Stimulated activated CD4-positive, alpha-beta T cell treated with anti-CD3 and anti-CD28 coated beads, TNF-alpha, amount 100 ng/mL, for 24 hours (primary cell): ENCODE results near the gene TMEM243.
A peak's percentile ranks its signal among the peaks of the same experiment; 100 is the strongest.
"Not testable (repeated sequence)": the region's sequence is repeated elsewhere in the genome, so short reads cannot be mapped to it uniquely, and the experiment has no call there.

Experiments
- DNase-seq, 3 experiments: peaks; one replicate each; pipeline ENCODE4 v3.0.0-alpha.2; 2020; ENCODE audit warnings: low read depth in 3 of 3

The TMEM243 gene, protein sequence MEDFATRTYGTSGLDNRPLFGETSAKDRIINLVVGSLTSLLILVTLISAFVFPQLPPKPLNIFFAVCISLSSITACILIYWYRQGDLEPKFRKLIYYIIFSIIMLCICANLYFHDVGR

GRCh38 chr7:87219545-87220025, at the start of gene TMEM243:
Gene TMEM243 (minus strand): TSS chr7:87219732. CDS start chr7:87219503, 229 bp downstream.
- DNase-seq, result peak; percentile 56 to 82 (median 59)

DNA sequence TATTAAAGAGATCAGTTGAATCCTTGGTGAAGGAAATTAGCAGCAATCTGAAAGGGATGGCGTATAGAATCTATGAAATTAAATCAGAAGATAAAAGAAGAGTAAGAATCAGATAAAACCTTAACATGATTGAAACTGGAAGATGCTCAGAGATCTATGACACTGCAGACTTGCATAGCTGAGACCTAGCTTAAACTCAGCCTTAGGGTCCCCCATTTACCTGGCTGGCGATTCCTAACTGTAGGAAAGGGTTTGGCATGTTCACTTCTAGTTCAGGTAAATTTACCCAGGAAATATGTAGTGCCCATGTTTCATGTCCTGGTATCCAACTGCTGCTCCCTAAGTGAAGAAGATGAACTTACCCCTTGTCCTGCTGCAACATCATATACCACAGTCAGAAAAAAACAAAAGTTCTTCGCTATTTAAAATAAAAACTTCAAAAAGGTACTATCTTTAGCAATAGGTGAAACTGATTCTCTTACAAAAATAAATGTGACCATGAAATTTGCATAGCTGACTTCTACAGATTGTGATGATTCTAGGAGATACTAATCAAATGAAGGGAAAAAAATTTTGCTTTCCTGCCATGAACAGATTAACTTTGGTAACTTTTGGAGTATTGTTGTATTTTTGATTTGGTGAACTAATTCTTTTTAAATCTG, 47.8 kb upstream of the TMEM243 start:
- no peak for DNase-seq

GRCh38 chr7:87263537-87263936, 44.0 kb upstream of the TMEM243 start:
- no peak for DNase-seq

DNA sequence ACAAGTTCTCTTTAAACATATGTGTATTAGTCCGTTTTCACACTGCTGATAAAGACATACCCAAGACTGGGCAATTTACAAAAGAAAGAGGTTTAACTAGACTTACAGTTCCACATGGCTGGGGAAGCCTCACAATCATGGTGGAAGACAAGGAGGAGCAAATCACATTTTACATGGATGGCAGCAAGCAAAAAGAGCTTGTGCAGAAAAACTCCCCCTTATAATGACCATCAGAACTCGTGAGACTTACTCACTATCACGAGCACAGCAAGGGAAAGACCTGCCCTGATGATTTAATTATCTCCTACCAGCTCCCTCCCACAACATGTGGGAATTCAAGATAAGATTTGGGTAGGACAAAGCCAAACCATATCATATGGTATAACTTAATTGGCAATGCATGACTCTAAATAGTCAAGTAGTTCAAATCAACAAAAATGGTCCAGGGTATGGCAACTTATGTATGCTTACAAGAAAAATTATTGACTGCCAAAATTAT, 34.1 kb upstream of the TMEM243 start:
- no peak for DNase-seq

DNA sequence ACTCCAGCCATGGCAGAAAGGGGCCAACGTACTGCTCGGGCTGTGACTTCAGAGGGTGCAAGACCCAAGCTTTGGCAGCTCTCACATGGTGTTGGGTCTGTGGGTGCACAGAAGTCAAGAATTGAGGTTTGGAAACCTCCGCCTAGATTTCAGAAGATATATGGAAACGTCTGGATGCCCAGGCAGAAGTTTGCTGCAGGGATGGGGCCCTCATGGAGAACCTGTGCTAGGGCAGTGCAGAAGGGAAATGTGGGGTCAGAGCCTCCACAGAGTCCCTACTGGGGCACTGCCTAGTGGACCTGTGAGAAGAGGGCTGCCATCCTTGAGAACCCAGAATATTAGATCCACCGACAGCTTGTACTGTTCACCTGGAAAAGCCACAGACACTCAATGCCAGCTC, 26.1 kb upstream of the TMEM243 start:
- not testable (repeated sequence) for DNase-seq

DNA sequence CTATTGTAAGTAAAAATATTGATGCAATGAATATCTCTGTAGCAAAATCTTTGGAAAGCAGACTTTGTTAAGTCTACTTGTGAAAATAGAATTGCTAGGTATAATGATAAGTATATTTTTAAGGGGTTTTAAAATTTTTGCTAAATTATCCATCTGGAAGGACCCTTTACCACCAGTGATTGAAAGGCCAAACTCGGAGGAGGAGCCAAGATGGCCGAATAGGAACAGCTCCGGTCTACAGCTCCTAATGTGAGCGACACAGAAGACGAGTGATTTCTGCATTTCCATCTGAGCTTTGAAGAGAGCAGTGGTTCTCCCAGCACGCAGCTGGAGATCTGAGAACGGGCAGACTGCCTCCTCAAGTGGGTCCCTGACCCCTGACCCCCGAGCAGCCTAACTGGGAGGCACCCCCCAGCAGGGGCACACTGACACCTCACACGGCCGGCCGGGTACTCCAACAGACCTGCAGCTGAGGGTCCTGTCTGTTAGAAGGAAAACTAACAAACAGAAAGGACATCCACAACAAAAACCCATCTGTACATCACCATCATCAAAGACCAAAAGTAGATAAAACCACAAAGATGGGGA, 19.0 kb upstream of the TMEM243 start:
- not testable (repeated sequence) for DNase-seq

DNA sequence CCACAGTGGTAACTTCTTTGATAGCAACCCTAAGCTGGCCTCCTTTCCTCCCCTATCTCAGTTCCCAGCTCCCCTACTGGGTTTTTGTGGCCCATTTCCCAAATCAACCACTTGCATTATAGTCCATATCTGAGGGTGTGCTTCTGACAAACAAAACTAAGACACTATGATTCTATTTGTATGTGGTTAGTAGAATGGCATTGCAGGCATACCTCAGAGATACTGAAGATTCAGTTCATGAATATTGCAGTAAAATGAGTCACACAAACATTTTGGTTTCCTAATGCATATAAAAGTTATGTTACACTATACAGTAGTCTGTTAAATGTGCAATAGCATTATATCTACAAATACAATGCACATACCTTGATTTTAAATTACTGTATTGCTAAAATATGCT, 15.4 kb upstream of the TMEM243 start:
- DNase-seq, result no peak

DNA sequence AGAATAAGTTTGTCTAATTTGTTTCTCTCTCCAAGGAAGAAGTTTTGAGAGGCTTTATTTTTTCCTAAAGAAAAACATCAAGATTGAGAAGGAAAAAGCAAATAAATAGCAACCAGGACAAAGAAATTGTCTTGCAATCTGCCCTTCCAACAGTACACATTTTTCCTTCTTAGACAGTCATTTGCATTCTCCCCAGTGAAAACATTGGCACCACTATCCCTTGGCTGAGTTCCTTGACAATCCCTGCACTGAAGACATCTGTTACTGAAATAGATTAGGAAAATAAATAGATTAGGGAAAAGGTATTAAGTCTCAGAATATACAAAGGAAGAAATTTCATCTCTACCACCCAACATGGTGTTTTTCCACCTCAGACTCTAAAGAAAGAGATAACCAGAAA, 12.2 kb upstream of the TMEM243 start:
- no peak for DNase-seq

DNA sequence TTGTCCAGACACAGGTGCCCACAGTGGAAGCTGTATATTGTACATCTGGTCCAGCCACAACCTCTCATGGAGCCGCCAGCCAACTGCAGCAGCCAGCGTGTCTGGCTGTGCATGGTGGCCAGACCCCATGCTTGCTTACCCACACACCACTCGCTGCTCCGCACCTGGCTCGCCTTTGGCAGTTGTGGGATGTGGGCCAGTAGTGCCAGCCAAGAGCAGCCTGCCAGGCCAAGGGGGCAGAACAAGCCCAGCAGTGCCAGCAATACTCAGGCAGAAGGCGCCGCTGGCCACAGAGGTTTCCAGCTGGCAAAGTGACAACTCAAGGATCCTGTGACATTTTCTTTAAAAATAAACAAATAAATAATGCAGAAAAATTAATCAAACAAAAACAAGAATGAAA, 11.7 kb upstream of the TMEM243 start:
- DNase-seq, result no peak

- DNase-seq, result no peak
Measured at GRCh38 chr7:87226495-87226894, 7.0 kb upstream of the TMEM243 start.

GRCh38 chr7:87225696-87226095, 6.2 kb upstream of the TMEM243 start:
- no peak for DNase-seq

- no peak for DNase-seq
Measured at GRCh38 chr7:87223666-87224065, 4.1 kb upstream of the TMEM243 start.

DNA sequence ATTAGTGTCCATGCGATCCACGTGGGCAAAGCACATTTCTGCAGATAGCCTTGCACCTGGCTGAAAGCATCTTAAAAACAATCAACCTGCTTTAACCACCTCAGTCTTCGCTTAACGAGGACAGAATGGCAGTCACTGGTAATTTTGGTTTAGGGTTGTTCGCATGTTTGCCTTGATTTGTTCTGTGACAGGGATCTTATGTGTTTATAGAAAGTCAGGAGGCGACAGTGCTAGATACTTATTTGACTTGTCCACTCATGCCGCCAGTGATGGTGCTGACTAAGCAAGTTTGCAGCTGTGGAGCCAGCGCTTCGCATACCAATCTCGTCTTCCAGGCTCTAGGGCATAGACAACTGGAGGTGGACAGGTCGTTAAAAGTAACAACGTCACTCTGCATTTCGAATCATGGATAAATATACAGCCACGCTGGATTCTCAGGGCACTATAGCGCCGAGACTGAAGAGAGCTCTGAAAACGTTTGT, 1.2 kb upstream of the TMEM243 start:
- DNase-seq, result no peak

DNA sequence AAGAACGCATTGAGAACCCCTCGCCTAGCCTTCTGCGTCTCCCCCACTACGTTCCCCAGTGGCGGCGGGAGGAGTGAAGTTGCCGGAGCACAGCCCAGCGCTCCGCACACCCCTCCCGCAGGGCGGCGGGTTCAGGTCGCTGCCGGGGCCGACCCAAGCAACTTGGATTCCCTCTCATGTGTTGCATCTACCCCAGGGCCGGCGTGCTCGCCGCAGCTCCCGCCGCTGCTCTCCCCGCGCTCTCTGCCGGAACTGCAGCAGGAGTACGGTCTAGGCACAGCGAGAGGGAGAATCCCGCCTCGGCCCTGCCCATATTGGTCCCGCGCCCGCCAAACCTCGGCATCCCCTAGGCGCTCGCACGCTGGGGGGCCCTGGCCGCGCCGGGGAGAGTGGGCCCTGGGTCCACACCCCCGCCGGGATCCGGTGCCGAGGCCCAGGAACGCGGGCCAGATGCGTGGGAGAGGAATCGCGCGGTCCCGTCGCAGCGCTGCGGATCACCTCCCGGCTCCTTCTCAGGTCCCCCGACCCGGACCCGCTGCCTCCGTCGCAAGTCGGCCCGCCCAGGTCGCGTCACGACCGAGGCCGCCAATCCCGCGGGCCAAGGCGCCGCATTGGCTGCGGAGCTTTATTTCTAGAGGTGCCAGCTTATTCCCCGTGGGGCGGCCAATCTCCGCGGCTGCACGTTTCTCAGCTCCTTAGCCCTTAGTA, 648 bp upstream of the TMEM243 start:
- peak; percentile 64 to 83 (median 76) for DNase-seq

DNA sequence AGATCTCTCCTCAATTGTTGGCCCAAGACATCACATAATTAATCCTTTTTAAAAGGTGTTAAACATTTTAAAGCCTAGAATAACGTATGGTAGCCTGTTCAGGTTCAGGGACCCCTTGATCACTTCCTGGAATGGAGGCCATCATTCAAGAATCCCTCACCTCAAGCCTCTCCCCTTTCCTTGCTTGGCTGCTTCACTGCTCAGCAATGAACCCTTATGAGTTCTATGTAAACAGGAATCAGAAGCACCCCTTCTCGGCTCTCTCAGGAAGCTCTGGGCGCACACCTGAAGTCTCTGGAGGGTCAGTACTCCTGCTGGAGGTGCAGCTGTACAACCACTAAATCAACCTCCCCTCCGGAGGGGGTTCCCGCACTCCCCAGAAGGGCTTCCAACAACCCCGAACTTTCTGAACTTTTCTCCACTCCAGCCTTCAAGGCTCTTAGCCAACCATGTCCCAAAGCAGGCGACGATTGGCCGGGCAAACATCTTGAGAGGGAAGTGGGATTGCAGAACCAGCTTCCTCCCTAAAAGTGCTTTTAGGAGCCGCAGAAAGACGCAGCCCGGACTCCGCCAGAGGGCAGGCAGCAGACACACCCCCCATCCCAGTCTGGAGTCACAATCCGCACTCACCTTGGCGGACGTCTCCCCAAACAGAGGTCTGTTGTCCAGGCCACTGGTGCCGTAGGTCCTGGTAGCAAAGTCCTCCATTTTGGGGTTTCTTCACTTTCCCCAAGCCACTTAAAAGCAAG, 562 bp downstream of the TMEM243 start:
- DNase-seq, result peak in 2 of 3 experiments; percentile 8 to 25

- DNase-seq, result no peak
Measured at GRCh38 chr7:87217983-87218653, 1.4 kb downstream of the TMEM243 start.

- peak in 2 of 3 experiments; percentile 22 to 30 for DNase-seq
Measured at GRCh38 chr7:87216701-87217508, 2.6 kb downstream of the TMEM243 start.

DNA sequence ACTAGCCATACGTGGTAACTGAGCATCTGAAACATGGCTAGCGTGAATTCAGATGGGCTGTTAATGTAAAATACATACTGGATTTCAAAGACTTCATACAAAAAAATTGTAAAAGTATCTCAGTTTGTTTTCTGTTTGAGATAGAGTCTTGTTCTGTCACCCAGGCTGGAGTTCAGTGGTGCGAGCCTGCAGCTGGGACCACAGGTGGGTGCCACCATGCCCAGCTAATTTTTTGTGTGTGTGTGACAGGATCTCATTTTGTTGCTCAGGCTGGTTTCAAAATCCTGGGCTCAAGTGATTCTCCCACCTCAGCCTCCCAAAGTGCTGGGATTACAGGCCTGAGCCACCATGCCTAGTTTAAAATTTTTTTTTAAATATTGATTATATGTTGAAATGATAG, 4.5 kb downstream of the TMEM243 start:
- DNase-seq, result no peak

DNA sequence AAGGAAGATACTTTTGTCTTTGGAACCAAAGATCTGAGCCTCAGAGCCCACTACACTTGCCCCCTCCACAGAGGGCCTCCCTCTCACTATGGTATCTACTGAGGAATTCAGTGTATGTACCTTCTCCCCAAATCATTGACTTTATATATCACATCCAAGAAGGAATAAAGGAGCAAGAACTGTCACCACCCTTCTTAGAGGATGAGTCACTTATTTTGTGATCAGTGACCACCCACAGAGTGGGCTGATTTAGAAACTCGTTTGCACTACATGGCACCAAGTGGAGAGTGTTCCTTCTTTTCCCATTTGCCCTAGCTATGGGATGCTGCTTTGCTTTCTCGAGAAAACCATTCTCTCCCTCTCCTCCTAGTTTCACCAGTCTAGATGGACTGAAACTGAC, 5.7 kb downstream of the TMEM243 start:
- DNase-seq, result no peak

GRCh38 chr7:87213252-87213651, 6.3 kb downstream of the TMEM243 start:
- no peak for DNase-seq
